Dendritic cell treated with granulocyte-macrophage colony-stimulating factor and Interleukin-4, amounts not matched to agents 40 ng/mL and 50 ng/mL, for 4 days (primary cell): ENCODE data around the gene FILIP1.

Source experiments
- H3K27ac Mint-ChIP-seq: one replicate; pipeline ENCODE4 v1.8.0; 2022; ENCODE audit warnings: mild to moderate bottlenecking, mixed read lengths
- H3K27me3 Mint-ChIP-seq: one replicate; pipeline ENCODE4 v1.8.0; 2022; ENCODE audit warnings: mild to moderate bottlenecking, mixed read lengths
- H3K36me3 Mint-ChIP-seq: one replicate; pipeline ENCODE4 v1.8.0; 2022; ENCODE audit warnings: low read depth, mixed read lengths
- H3K4me1 Mint-ChIP-seq: one replicate; pipeline ENCODE4 v1.8.0; 2022; ENCODE audit warnings: low read depth, mixed read lengths
- H3K4me3 Mint-ChIP-seq: one replicate; pipeline ENCODE4 v1.8.0; 2022; ENCODE audit warnings: mild to moderate bottlenecking, moderate library complexity, mixed read lengths
- H3K9me3 Mint-ChIP-seq: one replicate; pipeline ENCODE4 v1.8.0; 2022; ENCODE audit warnings: mixed read lengths
- intact Hi-C: fragments of 100-400 bp; cut with micrococcal nuclease; formaldehyde crosslinking; loops from one replicate; pipeline ENCODE4 v1.15.0; 2022

The FILIP1 gene

GRCh38 chr6:75350156-75350555 lies 143.4 kb downstream of the FILIP1 start:
- Mint-ChIP-seq H3K4me1 (peaks cover 5% of the 10 kb centered on the region), H3K9me3 (no peaks in the 10 kb centered on the region), H3K27ac (no peak overlapping the region), H3K36me3 (no peaks in the 10 kb centered on the region), H3K27me3 (peaks cover 27% of the 10 kb centered on the region), H3K4me3 (no peak overlapping the region)
- intact Hi-C loops = no loop called here

GRCh38 chr6:75349262-75349984 lies 144.2 kb downstream of the FILIP1 start:
- no peaks in the 10 kb centered on the region for H3K9me3 Mint-ChIP-seq
- H3K4me3 Mint-ChIP-seq = no peak overlapping the region
- peaks cover 27% of the 10 kb centered on the region for H3K27me3 Mint-ChIP-seq
- H3K36me3 Mint-ChIP-seq = no peaks in the 10 kb centered on the region
- H3K27ac Mint-ChIP-seq = no peak overlapping the region
- H3K4me1 Mint-ChIP-seq = peaks cover 5% of the 10 kb centered on the region
- intact Hi-C loops = no loop called here

- intact Hi-C loops = no loop called here
- Mint-ChIP-seq H3K27ac (no peak overlapping the region), H3K4me3 (no peak overlapping the region), H3K9me3 (no peaks in the 10 kb centered on the region), H3K4me1 (peaks cover 5% of the 10 kb centered on the region), H3K27me3 (peaks cover 27% of the 10 kb centered on the region), H3K36me3 (no peaks in the 10 kb centered on the region)
Measured at GRCh38 chr6:75348882-75349261, 144.7 kb downstream of the FILIP1 start.

GRCh38 chr6:75347898-75348610 lies 145.5 kb downstream of the FILIP1 start:
- H3K36me3 Mint-ChIP-seq = no peaks in the 10 kb centered on the region
- H3K9me3 Mint-ChIP-seq = no peaks in the 10 kb centered on the region
- peaks cover 5% of the 10 kb centered on the region for H3K4me1 Mint-ChIP-seq
- H3K4me3 Mint-ChIP-seq = no peak overlapping the region
- H3K27me3 Mint-ChIP-seq = peaks cover 27% of the 10 kb centered on the region
- intact Hi-C loops = no loop called here
- H3K27ac Mint-ChIP-seq = no peak overlapping the region

GRCh38 chr6:75345413-75345812 lies 148.2 kb downstream of the FILIP1 start:
- Mint-ChIP-seq H3K27me3 (peaks cover 20% of the 10 kb centered on the region), H3K36me3 (no peaks in the 10 kb centered on the region), H3K4me1 (peaks cover 5% of the 10 kb centered on the region), H3K9me3 (no peaks in the 10 kb centered on the region), H3K27ac (no peak overlapping the region), H3K4me3 (no peak overlapping the region)
- intact Hi-C loops = no loop called here

GRCh38 chr6:75344455-75344854 lies 149.1 kb downstream of the FILIP1 start:
- Mint-ChIP-seq H3K9me3 (no peaks in the 10 kb centered on the region), H3K27ac (no peak overlapping the region), H3K36me3 (no peaks in the 10 kb centered on the region), H3K4me1 (peaks cover 1% of the 10 kb centered on the region), H3K4me3 (no peak overlapping the region), H3K27me3 (peaks cover 13% of the 10 kb centered on the region)
- intact Hi-C loops = no loop called here

- H3K4me1 Mint-ChIP-seq = no peaks in the 10 kb centered on the region
- no peaks in the 10 kb centered on the region for H3K9me3 Mint-ChIP-seq
- no peak overlapping the region for H3K4me3 Mint-ChIP-seq
- intact Hi-C loops = no loop called here
- peaks cover 9% of the 10 kb centered on the region for H3K27me3 Mint-ChIP-seq
- no peaks in the 10 kb centered on the region for H3K36me3 Mint-ChIP-seq
- no peak overlapping the region for H3K27ac Mint-ChIP-seq
Measured at GRCh38 chr6:75344021-75344420, 149.6 kb downstream of the FILIP1 start.

GRCh38 chr6:75337835-75338580 lies 155.6 kb downstream of the FILIP1 start:
- Mint-ChIP-seq H3K4me1 (no peaks in the 10 kb centered on the region), H3K9me3 (no peaks in the 10 kb centered on the region), H3K27ac (no peak overlapping the region), H3K36me3 (no peaks in the 10 kb centered on the region), H3K27me3 (peaks cover 4% of the 10 kb centered on the region), H3K4me3 (no peak overlapping the region)
- intact Hi-C loops = no loop called here

GRCh38 chr6:75334266-75335040 lies 159.1 kb downstream of the FILIP1 start:
- Mint-ChIP-seq H3K4me1 (no peaks in the 10 kb centered on the region), H3K36me3 (no peaks in the 10 kb centered on the region), H3K27me3 (peaks cover 4% of the 10 kb centered on the region), H3K9me3 (no peaks in the 10 kb centered on the region), H3K4me3 (no peak overlapping the region), H3K27ac (no peak overlapping the region)
- intact Hi-C loops = no loop called here

- Mint-ChIP-seq H3K27me3 (peaks cover 8% of the 10 kb centered on the region), H3K27ac (no peak overlapping the region), H3K4me1 (no peaks in the 10 kb centered on the region), H3K9me3 (no peaks in the 10 kb centered on the region), H3K36me3 (no peaks in the 10 kb centered on the region), H3K4me3 (no peak overlapping the region)
- intact Hi-C loops = no loop called here
Measured at GRCh38 chr6:75333676-75334200, 159.9 kb downstream of the FILIP1 start.

- Mint-ChIP-seq H3K4me1 (no peaks in the 10 kb centered on the region), H3K36me3 (no peaks in the 10 kb centered on the region), H3K4me3 (no peak overlapping the region), H3K27me3 (peaks cover 9% of the 10 kb centered on the region), H3K9me3 (no peaks in the 10 kb centered on the region), H3K27ac (no peak overlapping the region)
- intact Hi-C loops = no loop called here
Measured at GRCh38 chr6:75331151-75331550, 162.4 kb downstream of the FILIP1 start.

GRCh38 chr6:75329703-75330102 lies 163.9 kb downstream of the FILIP1 start:
- no peaks in the 10 kb centered on the region for H3K9me3 Mint-ChIP-seq
- no peak overlapping the region for H3K4me3 Mint-ChIP-seq

GRCh38 chr6:75327807-75328206 lies 165.8 kb downstream of the FILIP1 start:
- Mint-ChIP-seq H3K4me3 (no peak overlapping the region), H3K27ac (no peak overlapping the region), H3K4me1 (no peaks in the 10 kb centered on the region), H3K36me3 (no peaks in the 10 kb centered on the region), H3K9me3 (no peaks in the 10 kb centered on the region), H3K27me3 (peaks cover 6% of the 10 kb centered on the region)
- intact Hi-C loops = no loop called here

More at GRCh38 chr6:75329703-75330102, 163.9 kb downstream of the FILIP1 start:
- Mint-ChIP-seq H3K27me3 (peaks cover 6% of the 10 kb centered on the region), H3K36me3 (no peaks in the 10 kb centered on the region), H3K27ac (no peak overlapping the region), H3K4me1 (no peaks in the 10 kb centered on the region)
- intact Hi-C loops = no loop called here
